Spleen (tissue), 11 donors: ENCODE data around the gene FAM107A. TPM values are rescaled to one million over a fixed set of nuclear protein-coding genes. Genes with fewer than 3 reads are reported as not detected.
"Not testable (repeated sequence)": the region's sequence is repeated elsewhere in the genome, so short reads cannot be mapped to it uniquely, and the experiment has no call there.

Source experiments
- DNase-seq: peaks from one replicate; pipeline ENCODE4 v3.0.0-alpha.2; 2020
- H3K27ac ChIP-seq, 8 donors: fragments of 200-600 bp; sonication (generic) in 7 of 8; 1 replicate in 4 of 8; 2 replicates in 4 of 8; pipeline versions ENCODE4 v1.5.0 to v1.8.0; 2016 to 2021; ENCODE audit warnings: inconsistent platforms in 4 of 8, mild to moderate bottlenecking in 4 of 8, moderate library complexity in 1 of 8
- H3K27me3 ChIP-seq, 7 donors: fragments of 200-600 bp; sonication (generic) in 6 of 7; replicated peaks in 1 of 7; 1 replicate in 4 of 7; 2 replicates in 3 of 7; pipeline versions ENCODE4 v1.5.0 to v1.8.0; 2016 to 2021; ENCODE audit warnings: inconsistent platforms in 3 of 7, mild to moderate bottlenecking in 1 of 7
- H3K36me3 ChIP-seq, 6 donors: fragments of 200-600 bp; sonication (generic) in 5 of 6; 1 replicate in 4 of 6; 2 replicates in 2 of 6; pipeline versions ENCODE4 v1.5.0 to v1.8.0; 2016 to 2021; ENCODE audit warnings: inconsistent platforms in 2 of 6
- H3K4me1 ChIP-seq, 6 donors: fragments of 200-600 bp; sonication (generic) in 5 of 6; 1 replicate in 3 of 6; 2 replicates in 3 of 6; pipeline versions ENCODE4 v1.5.0 to v1.8.0; 2016 to 2021; ENCODE audit warnings: inconsistent platforms in 3 of 6
- H3K4me3 ChIP-seq, 8 donors: fragments of 200-600 bp; sonication (generic) in 7 of 8; 1 replicate in 4 of 8; 2 replicates in 4 of 8; pipeline versions ENCODE4 v1.5.0 to v1.8.0; 2016 to 2021; ENCODE audit warnings: inconsistent platforms in 4 of 8, mild to moderate bottlenecking in 4 of 8, moderate library complexity in 2 of 8
- H3K9me3 ChIP-seq, 8 donors: fragments of 200-600 bp; sonication (generic) in 7 of 8; 1 replicate in 4 of 8; 2 replicates in 4 of 8; pipeline versions ENCODE4 v1.5.0 to v1.8.0; 2016 to 2021; ENCODE audit warnings: inconsistent platforms in 4 of 8
- POLR2A ChIP-seq, 3 donors: fragments of 450-650 bp; IDR thresholded peaks; one replicate each; pipeline ENCODE4 v1.5.1; 2017; ENCODE audit warnings: antibody characterized with exemption in 3 of 3, mild to moderate bottlenecking in 1 of 3
- POLR2AphosphoS5 ChIP-seq, 3 donors: sonication (generic); formaldehyde crosslinking; IDR thresholded peaks; one replicate each; pipeline ENCODE4 v1.5.1; 2017; ENCODE audit warnings: antibody characterized with exemption in 3 of 3
- WGBS, 5 donors: extraction: QIAGEN DNeasy Blood & Tissue Kit in 3 of 5; methylation state at CpG; one replicate each; pipeline versions ENCODE4 v1.1.5 to v1.1.7; 2013 to 2018; 5-methylcytosine and 5-hydroxymethylcytosine counted together
- intact Hi-C: fragments of 100-400 bp; cut with DNase I; formaldehyde crosslinking; loops from one replicate; pipeline ENCODE4 v1.15.0; 2023; ENCODE audit warnings: low total_unique reads
- polyA plus RNA-seq, 3 donors: library from polyadenylated mRNA; stranded (reverse); fragments of 200-250 nt; gene quantifications; one replicate each; pipeline ENCODE4 v1.2.1, GENCODE V29; 2013
- total RNA-seq, 7 donors: library from RNA; depleted of rRNA in 3 of 7; stranded (reverse); fragments of >200 nt in 3 of 7; fragmentation: NEBNext Ultra II Directional in 4 of 7; extraction: Animal tissue kit (Norgen Biotek cat#: 25700) in 4 of 7; gene quantifications; one replicate each; pipeline versions ENCODE4 v1.1.0 to v1.2.1, GENCODE V29; 2016 to 2021
- TF ChIP-seq, protein P1 (sequence below), 11 experiments: fragments of 200-600 bp in 7 of 11; fragments of 450-650 bp in 4 of 11; sonication (generic) in 4 of 11; IDR thresholded peaks in 8 of 11; conservative IDR thresholded peaks in 3 of 11; 1 replicate in 7 of 11; 2 replicates in 4 of 11; pipeline versions ENCODE4 v1.4.0 to v1.8.0; 2016 to 2021; ENCODE audit warnings: antibody characterized with exemption in 11 of 11, inconsistent platforms in 4 of 11, mild to moderate bottlenecking in 1 of 11
- donor health status: healthy with polysubstance abuse.
- donor health status: DM: no; HTN: no; CAD: no; lungs with moderate emphysema.
- donor health status: DM: no; HTN: no; CAD: no.
- donor health status: Bipolar disorder and iron deficiency.
- donor health status: healthy.
- donor health status: DM: no; HTN: no; CAD: no.
- donor health status: DM: yes; HTN: yes; CAD: no.

FAM107A gene
- total and polyA plus RNA-seq, 10 donors = 5.7 to 47.7 (median 27.0) TPM

DNA sequence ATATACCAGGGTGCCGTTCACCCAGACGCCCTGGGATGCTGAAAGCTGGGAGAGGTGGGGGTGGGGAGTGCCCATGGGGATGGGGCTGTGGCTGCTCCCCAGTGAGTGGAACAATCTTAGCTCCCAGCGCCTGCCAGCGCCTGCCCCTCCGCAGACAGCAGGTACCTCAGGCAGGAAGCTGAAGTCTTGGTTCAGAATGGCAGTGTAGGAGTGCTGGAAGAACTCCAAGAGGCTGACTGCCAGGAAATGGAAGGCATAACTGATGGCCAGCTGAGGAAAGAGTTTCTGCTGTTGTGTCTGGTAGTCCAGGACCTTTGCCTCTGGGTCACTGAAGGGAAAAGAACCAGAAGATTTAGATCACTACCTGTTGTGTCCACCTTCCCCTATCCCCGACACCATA, 48.6 kb downstream of the FAM107A start:
- DNase-seq = no peak
- intact Hi-C loops = no loop called here
- Histone ChIP-seq H3K27me3 (no peaks in the 10 kb centered on the region), H3K27ac (no peak overlapping the region), H3K4me3 (no peak overlapping the region), H3K9me3 (no peaks in the 10 kb centered on the region), H3K4me1 (peaks cover 0 to 18% (median 8%) of the 10 kb centered on the region in 6 donors), H3K36me3 (no peaks in the 10 kb centered on the region)
- no peak for TF ChIP-seq POLR2A (IDR thresholded peaks at IDR 0.05)
- TF ChIP-seq POLR2AphosphoS5 (IDR thresholded peaks at IDR 0.05) = no peak
- WGBS, 5 donors = 22 to 43% (median 35%) methylated on average over 4 to 6 of the region's 6 CpGs

DNA sequence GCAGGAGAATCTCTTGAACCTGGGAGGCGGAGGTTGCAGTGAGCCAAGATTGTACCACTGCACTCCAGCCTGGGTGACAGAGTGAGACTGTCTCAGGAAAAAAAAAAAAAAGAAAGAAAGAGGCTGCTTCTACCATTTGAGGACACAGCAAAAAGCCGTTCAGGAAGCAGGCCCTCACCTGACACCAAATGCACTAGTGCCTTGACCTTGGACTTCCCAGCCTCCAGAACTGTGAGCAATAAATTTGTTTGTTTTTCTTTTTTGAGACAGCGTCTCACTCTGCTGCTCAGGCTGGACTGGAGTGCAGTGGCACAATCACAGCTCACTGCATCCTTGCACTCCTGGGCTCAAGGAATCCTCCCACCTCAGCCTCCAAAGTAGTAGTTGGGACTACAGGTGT, 49.8 kb downstream of the FAM107A start:
- H3K36me3 ChIP-seq, H3K9me3 ChIP-seq, H3K27me3 ChIP-seq, H3K4me3 ChIP-seq, DNase-seq, H3K27ac ChIP-seq, intact Hi-C loops: not testable (repeated sequence)
- whole genome bisulfite sequencing, 5 donors = 90 to 94% (median 94%) methylated on average over 3 of the region's 3 CpGs
- H3K4me1 ChIP-seq = peaks cover 0 to 10% (median 1%) of the 10 kb centered on the region in 6 donors

DNA sequence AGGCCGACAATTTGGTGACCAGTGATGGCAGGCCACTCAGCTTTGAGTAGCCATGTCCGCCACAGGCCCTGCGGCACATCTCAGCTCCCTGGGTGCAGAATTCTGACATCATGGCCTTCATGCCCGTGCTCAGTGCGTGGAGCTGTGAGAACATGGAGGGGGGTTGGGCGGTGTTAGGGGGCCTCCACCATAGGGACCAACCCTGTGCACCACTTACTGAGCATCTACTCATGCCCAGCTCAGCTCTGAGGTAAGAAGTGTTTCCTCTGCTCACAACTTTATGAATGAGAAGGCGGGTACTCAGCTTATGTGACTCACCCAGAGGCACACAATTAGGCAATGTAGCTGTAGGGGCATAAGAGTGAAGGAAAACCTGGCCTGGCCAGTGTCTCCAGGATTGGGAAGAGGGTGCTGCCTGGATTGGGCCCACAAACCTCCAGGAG, 50.7 kb downstream of the FAM107A start:
- DNase-seq = no peak
- no peaks in the 10 kb centered on the region for H3K9me3 ChIP-seq
- WGBS, 5 donors = 75 to 91% (median 85%) methylated on average over 6 to 7 of the region's 7 CpGs
- no peak overlapping the region for H3K27ac ChIP-seq
- intact Hi-C loops = no loop called here
- H3K27me3 ChIP-seq = no peaks in the 10 kb centered on the region
- no peak overlapping the region for H3K4me3 ChIP-seq
- TF ChIP-seq POLR2AphosphoS5 (IDR thresholded peaks at IDR 0.05) (no peak), POLR2A (IDR thresholded peaks at IDR 0.05) (no peak)
- TF ChIP-seq, protein P1, sequence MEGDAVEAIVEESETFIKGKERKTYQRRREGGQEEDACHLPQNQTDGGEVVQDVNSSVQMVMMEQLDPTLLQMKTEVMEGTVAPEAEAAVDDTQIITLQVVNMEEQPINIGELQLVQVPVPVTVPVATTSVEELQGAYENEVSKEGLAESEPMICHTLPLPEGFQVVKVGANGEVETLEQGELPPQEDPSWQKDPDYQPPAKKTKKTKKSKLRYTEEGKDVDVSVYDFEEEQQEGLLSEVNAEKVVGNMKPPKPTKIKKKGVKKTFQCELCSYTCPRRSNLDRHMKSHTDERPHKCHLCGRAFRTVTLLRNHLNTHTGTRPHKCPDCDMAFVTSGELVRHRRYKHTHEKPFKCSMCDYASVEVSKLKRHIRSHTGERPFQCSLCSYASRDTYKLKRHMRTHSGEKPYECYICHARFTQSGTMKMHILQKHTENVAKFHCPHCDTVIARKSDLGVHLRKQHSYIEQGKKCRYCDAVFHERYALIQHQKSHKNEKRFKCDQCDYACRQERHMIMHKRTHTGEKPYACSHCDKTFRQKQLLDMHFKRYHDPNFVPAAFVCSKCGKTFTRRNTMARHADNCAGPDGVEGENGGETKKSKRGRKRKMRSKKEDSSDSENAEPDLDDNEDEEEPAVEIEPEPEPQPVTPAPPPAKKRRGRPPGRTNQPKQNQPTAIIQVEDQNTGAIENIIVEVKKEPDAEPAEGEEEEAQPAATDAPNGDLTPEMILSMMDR (IDR thresholded peaks at IDR 0.05 in 8 of 11, conservative IDR thresholded peaks at IDR 0.05 in 3 of 11) = no peak
- H3K4me1 ChIP-seq = peaks cover 0 to 8% (median 0%) of the 10 kb centered on the region in 6 donors
- no peaks in the 10 kb centered on the region for H3K36me3 ChIP-seq

DNA sequence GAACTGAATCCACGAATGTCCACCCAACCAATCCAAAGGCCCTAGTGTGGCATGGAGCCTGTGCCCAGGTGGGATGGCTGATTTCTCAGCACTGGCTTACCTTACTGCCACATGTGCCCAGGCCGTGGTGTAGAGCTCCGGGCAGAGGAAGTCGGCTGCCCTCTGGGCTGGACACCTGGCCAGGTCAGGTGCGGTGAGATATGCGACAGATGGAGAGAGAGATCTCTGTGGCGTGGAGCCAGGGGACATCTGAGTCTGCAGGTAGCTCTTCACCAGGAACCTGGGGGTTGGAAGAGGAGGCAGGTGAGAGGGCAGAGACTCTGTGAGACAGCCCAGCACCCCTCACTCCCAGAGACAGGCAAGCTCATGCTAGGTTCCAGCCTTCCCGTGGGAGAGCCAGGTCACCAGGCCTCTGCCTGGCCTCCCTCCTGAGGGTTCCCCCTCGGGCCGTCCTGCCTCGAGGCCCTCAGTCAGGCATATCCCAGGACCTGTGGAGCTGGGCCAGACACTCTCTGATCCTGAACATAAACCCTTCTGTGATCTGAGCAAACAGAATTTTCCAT, 52.8 kb downstream of the FAM107A start:
- no peaks in the 10 kb centered on the region for H3K27me3 ChIP-seq
- intact Hi-C loops = no loop called here
- WGBS, 5 donors = 89 to 92% (median 90%) methylated on average over 11 of the region's 11 CpGs
- TF ChIP-seq, protein P1 (IDR thresholded peaks at IDR 0.05 in 8 of 11, conservative IDR thresholded peaks at IDR 0.05 in 3 of 11) = no peak
- TF ChIP-seq POLR2A (IDR thresholded peaks at IDR 0.05) = no peak
- no peaks in the 10 kb centered on the region for H3K9me3 ChIP-seq
- H3K36me3 ChIP-seq = no peaks in the 10 kb centered on the region
- no peak overlapping the region for H3K27ac ChIP-seq
- no peak overlapping the region for H3K4me3 ChIP-seq
- H3K4me1 ChIP-seq = peaks cover 0 to 11% (median 3%) of the 10 kb centered on the region in 6 donors
- no peak for DNase-seq

DNA sequence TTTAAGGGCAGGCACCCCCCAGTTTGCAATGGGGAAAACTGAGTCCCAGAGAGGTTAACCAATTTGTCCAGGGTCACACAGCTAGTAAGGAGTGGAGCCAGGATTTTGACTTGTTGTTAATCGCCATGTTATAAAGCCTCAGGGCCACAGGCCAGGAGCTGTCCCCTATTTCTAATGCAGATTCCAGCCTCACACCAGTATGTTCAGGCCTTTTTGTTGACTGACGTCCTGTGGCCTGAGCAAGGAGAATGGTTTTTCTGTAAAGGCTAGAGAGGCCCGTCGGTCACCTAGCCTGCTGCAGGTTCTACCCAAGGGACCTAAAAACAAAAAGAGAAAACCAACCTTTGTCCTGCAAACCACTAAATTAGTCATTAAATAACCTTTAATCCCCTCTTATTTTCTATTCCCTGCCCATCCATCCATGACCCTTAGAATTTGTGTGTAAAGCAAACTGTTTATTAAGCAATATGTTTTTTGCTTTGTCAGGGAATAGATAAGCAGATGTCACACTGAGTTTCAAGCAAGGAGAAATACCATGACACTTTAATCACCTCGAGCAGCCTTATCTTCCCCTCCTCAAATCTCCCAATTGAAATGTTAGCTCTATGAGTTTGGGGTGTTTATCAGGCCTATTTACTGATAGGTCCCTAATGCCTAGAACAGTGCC, 54.3 kb downstream of the FAM107A start:
- WGBS, 5 donors = 78 to 93% (median 89%) methylated on average over 5 of the region's 5 CpGs
- intact Hi-C loops = no loop called here

More for the DNA sequence above, 54.3 kb downstream of the FAM107A start:
- TF ChIP-seq POLR2AphosphoS5 (IDR thresholded peaks at IDR 0.05) (no peak), POLR2A (IDR thresholded peaks at IDR 0.05) (no peak)
- TF ChIP-seq, protein P1 (IDR thresholded peaks at IDR 0.05 in 8 of 11, conservative IDR thresholded peaks at IDR 0.05 in 3 of 11) = no peak
- Histone ChIP-seq H3K4me1 (peaks cover 0 to 7% (median 0%) of the 10 kb centered on the region in 6 donors), H3K27ac (no peak overlapping the region), H3K36me3 (no peaks in the 10 kb centered on the region), H3K4me3 (no peak overlapping the region), H3K27me3 (no peaks in the 10 kb centered on the region), H3K9me3 (no peaks in the 10 kb centered on the region)
- no peak for DNase-seq
